ENCODE results near the gene CLEC11A.

DNA sequence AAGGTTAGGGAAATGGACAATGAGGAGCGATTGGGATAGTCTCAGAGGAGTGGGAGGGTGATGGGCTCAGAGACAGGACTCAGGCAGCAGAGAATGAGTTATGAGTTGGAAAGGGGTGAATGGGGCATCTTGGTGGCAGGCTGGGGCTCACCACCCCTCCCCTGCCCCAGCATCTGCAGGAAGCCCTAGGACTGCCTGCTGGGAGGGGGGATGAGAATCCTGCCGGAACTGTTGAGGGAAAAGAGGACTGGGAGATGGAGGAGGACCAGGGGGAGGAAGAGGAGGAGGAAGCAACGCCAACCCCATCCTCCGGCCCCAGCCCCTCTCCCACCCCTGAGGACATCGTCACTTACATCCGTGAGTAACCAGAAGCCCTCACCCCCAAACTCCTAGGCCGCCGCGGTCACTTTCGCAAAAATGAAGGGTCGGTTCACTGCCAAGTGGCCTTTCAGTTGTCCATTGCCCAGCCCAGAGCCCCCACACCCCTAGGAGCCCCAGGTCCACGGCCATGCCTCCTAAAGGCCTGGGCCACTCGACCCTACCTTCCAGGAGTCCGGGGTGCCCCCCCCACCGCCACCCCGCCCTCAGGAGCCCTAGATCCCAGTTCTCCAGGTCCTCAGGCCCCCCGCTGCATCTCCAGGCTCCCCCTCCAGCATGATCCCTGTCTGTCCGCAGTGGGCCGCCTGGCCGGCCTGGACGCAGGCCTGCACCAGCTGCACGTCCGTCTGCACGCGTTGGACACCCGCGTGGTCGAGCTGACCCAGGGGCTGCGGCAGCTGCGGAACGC, 764 bp downstream of the CLEC11A start:
- TF ChIP-seq EZH2 (IDR thresholded peaks at IDR 0.05) = no peak
- TF ChIP-seq POLR2AphosphoS5 (IDR thresholded peaks at IDR 0.05; ENCODE audit: borderline replicate concordance, low read depth, low read length) = no peak
- no peak for TF ChIP-seq FOXP2 (optimal IDR thresholded peaks at IDR 0.05; ENCODE audit: control extremely low read depth, extremely low read length, insufficient read depth)

All from SK-N-MC (cell line).